ENCODE results near the gene CIROP. TPM values are rescaled to one million over a fixed set of nuclear protein-coding genes. Genes with fewer than 3 reads are reported as not detected.
A peak's percentile ranks its signal among the peaks of the same experiment; 100 is the strongest.

CIROP gene
- total and polyA plus RNA-seq, 9 of the 15 experiments (the other 6 are each of a cell fraction or from before 2014, with no cell fraction given): not detected

DNA sequence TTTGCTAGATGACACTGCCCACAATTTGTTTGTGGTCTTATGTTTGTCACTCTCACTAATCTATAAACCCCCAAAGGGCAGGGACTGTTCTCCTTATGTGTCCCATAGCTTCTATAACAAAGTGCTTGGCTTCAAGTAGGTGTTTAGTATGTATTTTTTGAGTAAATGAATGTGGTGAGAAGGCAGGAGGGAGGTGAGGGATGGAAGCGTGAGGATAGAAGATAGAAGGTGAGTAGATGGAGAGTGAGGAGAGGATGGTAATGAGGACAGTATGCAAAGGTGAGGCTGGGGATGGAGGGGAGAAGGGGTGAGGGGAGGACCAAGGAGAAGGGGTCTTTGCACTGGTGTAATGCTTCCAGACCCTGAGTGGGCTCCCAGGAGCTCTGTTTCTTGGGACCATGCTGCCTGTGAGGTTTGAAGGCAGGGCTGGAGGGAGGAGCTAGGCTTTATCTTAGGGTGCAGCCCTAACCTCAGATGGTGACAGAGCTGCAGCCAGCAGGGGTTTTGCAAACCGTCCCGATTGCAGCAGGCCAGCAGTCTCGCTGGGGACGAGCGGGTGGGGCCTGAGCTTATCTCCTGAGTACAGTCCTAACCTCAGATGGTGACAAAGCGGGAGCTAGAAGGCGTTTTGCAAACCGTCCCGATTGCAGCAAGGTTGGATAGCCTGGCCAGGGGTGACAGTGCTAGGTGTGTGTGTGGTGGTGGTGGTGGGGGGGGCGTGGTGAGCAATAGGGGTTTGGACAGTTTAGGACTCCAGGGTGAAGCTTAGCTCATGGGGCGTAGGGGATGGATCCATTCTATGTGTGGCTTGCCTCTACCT is 7.8 kb upstream of the CIROP start (continued):
- TF ChIP-seq, protein P1, sequence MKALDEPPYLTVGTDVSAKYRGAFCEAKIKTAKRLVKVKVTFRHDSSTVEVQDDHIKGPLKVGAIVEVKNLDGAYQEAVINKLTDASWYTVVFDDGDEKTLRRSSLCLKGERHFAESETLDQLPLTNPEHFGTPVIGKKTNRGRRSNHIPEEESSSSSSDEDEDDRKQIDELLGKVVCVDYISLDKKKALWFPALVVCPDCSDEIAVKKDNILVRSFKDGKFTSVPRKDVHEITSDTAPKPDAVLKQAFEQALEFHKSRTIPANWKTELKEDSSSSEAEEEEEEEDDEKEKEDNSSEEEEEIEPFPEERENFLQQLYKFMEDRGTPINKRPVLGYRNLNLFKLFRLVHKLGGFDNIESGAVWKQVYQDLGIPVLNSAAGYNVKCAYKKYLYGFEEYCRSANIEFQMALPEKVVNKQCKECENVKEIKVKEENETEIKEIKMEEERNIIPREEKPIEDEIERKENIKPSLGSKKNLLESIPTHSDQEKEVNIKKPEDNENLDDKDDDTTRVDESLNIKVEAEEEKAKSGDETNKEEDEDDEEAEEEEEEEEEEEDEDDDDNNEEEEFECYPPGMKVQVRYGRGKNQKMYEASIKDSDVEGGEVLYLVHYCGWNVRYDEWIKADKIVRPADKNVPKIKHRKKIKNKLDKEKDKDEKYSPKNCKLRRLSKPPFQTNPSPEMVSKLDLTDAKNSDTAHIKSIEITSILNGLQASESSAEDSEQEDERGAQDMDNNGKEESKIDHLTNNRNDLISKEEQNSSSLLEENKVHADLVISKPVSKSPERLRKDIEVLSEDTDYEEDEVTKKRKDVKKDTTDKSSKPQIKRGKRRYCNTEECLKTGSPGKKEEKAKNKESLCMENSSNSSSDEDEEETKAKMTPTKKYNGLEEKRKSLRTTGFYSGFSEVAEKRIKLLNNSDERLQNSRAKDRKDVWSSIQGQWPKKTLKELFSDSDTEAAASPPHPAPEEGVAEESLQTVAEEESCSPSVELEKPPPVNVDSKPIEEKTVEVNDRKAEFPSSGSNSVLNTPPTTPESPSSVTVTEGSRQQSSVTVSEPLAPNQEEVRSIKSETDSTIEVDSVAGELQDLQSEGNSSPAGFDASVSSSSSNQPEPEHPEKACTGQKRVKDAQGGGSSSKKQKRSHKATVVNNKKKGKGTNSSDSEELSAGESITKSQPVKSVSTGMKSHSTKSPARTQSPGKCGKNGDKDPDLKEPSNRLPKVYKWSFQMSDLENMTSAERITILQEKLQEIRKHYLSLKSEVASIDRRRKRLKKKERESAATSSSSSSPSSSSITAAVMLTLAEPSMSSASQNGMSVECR (CRISPR knock-in tag; IDR thresholded peaks at IDR 0.05): no peak; the same call in 1 of the 2 replicates
- TF ChIP-seq TARDBP (IDR thresholded peaks at IDR 0.05) (peak; percentile 100), FOS (IDR thresholded peaks at IDR 0.05; ENCODE audit: extremely low read depth, insufficient read length) (peak; percentile 1), ZBED1 (IDR thresholded peaks at IDR 0.05) (peak; percentile 94; the same call in 1 of the 2 replicates), GATA2 (CRISPR knock-in tag; IDR thresholded peaks at IDR 0.05) (peak; percentile 99), FOXP1 (CRISPR knock-in tag; IDR thresholded peaks at IDR 0.05) (peak; percentile 75; the same call in 1 of the 2 replicates), JUN (IDR thresholded peaks at IDR 0.05; ENCODE audit: borderline replicate concordance, low read depth, low read length) (peak; percentile 90), JUN (CRISPR knock-in tag; IDR thresholded peaks at IDR 0.05; ENCODE audit: borderline replicate concordance) (peak; percentile 87; the same call in 1 of the 2 replicates), ETV1 (tag; conservative IDR thresholded peaks at IDR 0.05; ENCODE audit: low read depth) (peak; percentile 41; the same call in 1 of the 2 replicates), TCF3 (CRISPR knock-in tag; IDR thresholded peaks at IDR 0.05) (peak; percentile 99), NFXL1 (CRISPR knock-in tag; IDR thresholded peaks at IDR 0.05) (no peak), KAT2B (IDR thresholded peaks at IDR 0.05; ENCODE audit: low read depth, low read length) (no peak), HMG20B (CRISPR knock-in tag; IDR thresholded peaks at IDR 0.05) (peak; percentile 100), NELFE (IDR thresholded peaks at IDR 0.05; ENCODE audit: insufficient read depth, insufficient read length) (no peak), NCOA2 (IDR thresholded peaks at IDR 0.05; ENCODE audit: partially characterized antibody in 2 of 2) (peak; percentile 27 to 85), ZNF217 (CRISPR knock-in tag; IDR thresholded peaks at IDR 0.05) (no peak), DMBX1 (CRISPR knock-in tag; IDR thresholded peaks at IDR 0.05; ENCODE audit: borderline replicate concordance) (peak; percentile 91), TBL1XR1 (IDR thresholded peaks at IDR 0.05; ENCODE audit: low read length in 2 of 2) (peak; percentile 53 to 90; a peak in 3 of 4 replicates), NBN (IDR thresholded peaks at IDR 0.05; ENCODE audit: low read depth) (peak; percentile 99), MEIS2 (IDR thresholded peaks at IDR 0.05; ENCODE audit: partially characterized antibody) (peak; percentile 88)
- TF ChIP-seq, protein P2, sequence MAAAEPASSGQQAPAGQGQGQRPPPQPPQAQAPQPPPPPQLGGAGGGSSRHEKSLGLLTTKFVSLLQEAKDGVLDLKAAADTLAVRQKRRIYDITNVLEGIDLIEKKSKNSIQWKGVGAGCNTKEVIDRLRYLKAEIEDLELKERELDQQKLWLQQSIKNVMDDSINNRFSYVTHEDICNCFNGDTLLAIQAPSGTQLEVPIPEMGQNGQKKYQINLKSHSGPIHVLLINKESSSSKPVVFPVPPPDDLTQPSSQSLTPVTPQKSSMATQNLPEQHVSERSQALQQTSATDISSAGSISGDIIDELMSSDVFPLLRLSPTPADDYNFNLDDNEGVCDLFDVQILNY (CRISPR knock-in tag; IDR thresholded peaks at IDR 0.05): no peak
- TF ChIP-seq, protein P3, sequence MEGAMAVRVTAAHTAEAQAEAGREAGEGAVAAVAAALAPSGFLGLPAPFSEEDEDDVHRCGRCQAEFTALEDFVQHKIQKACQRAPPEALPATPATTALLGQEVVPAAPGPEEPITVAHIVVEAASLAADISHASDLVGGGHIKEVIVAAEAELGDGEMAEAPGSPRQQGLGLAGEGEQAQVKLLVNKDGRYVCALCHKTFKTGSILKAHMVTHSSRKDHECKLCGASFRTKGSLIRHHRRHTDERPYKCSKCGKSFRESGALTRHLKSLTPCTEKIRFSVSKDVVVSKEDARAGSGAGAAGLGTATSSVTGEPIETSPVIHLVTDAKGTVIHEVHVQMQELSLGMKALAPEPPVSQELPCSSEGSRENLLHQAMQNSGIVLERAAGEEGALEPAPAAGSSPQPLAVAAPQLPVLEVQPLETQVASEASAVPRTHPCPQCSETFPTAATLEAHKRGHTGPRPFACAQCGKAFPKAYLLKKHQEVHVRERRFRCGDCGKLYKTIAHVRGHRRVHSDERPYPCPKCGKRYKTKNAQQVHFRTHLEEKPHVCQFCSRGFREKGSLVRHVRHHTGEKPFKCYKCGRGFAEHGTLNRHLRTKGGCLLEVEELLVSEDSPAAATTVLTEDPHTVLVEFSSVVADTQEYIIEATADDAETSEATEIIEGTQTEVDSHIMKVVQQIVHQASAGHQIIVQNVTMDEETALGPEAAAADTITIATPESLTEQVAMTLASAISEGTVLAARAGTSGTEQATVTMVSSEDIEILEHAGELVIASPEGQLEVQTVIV (CRISPR knock-in tag; IDR thresholded peaks at IDR 0.05; ENCODE audit: borderline replicate concordance): no peak

Measured in K562 (cell line).